Common myeloid progenitor, CD34-positive (primary cell): ENCODE data around the gene CD163L1.
A peak's percentile ranks its signal among the peaks of the same experiment; 100 is the strongest.

Experiments used
- CTCF ChIA-PET: fragments of 350-600 bp; sonication (Branson Sonifier 250); formaldehyde crosslinking; loops from one replicate; lab custom pipeline; 2021; ENCODE audit warnings: antibody characterized with exemption; lab: Charles Lee
- POLR2A ChIA-PET: fragments of 350-600 bp; sonication (Branson Sonifier 250); formaldehyde crosslinking; loops from one replicate; lab custom pipeline; 2021; ENCODE audit warnings: antibody characterized with exemption; lab: Charles Lee
- DNase-seq, 3 donors: peaks; one replicate each; pipeline versions ENCODE4 v3.0.0 to v3.0.0-alpha.2; 2013
- H3K27ac ChIP-seq, 2 experiments: 1 replicate in 1 of 2; 2 replicates in 1 of 2; pipeline ENCODE4 v1.7.0; 2013; ENCODE audit warnings: inconsistent platforms in 2 of 2, low read length in 2 of 2, mild to moderate bottlenecking in 2 of 2, low read depth in 1 of 2, moderate library complexity in 1 of 2; ENCODE audit not compliant: severe bottlenecking in 2 of 2, insufficient read depth in 1 of 2, poor library complexity in 1 of 2
- H3K27me3 ChIP-seq, 5 experiments: replicated peaks in 2 of 5; 1 replicate in 3 of 5; 2 replicates in 2 of 5; pipeline versions ENCODE4 v1.6.1 to v1.7.0; 2013; ENCODE audit warnings: low read length in 4 of 5, mild to moderate bottlenecking in 2 of 5, moderate library complexity in 2 of 5, inconsistent platforms in 1 of 5; ENCODE audit not compliant: insufficient read depth in 5 of 5, control insufficient read depth in 4 of 5
- H3K36me3 ChIP-seq, 4 experiments: 1 replicate in 2 of 4; 2 replicates in 2 of 4; pipeline versions ENCODE4 v1.6.1 to v1.7.0; 2013; ENCODE audit warnings: low read length in 3 of 4, control low read depth in 1 of 4, mild to moderate bottlenecking in 1 of 4; ENCODE audit not compliant: control insufficient read depth in 4 of 4, insufficient read depth in 4 of 4
- H3K4me1 ChIP-seq, 4 experiments: 1 replicate in 3 of 4; 2 replicates in 1 of 4; pipeline versions ENCODE4 v1.6.1 to v1.7.1; 2013; ENCODE audit warnings: low read length in 3 of 4, mild to moderate bottlenecking in 3 of 4, control low read depth in 1 of 4, inconsistent platforms in 1 of 4, moderate library complexity in 1 of 4; ENCODE audit not compliant: control insufficient read depth in 4 of 4, insufficient read depth in 4 of 4; ENCODE audit errors: control extremely low read depth in 1 of 4
- H3K4me3 ChIP-seq, 7 experiments: 1 replicate in 4 of 7; 2 replicates in 3 of 7; pipeline versions ENCODE4 v1.5.1 to v1.7.0; 2013; ENCODE audit warnings: mild to moderate bottlenecking in 7 of 7, low read length in 6 of 7, moderate library complexity in 6 of 7, inconsistent platforms in 2 of 7, low read depth in 2 of 7, control low read depth in 1 of 7; ENCODE audit not compliant: insufficient read depth in 4 of 7, control insufficient read depth in 1 of 7; ENCODE audit errors: extremely low read depth in 1 of 7
- H3K9me3 ChIP-seq, 5 experiments: 1 replicate in 4 of 5; 2 replicates in 1 of 5; pipeline versions ENCODE4 v1.6.1 to v1.7.1; 2013; ENCODE audit warnings: low read length in 4 of 5, mild to moderate bottlenecking in 2 of 5, inconsistent platforms in 1 of 5, low read depth in 1 of 5, moderate library complexity in 1 of 5; ENCODE audit not compliant: control insufficient read depth in 4 of 5, insufficient read depth in 2 of 5; ENCODE audit errors: control extremely low read depth in 1 of 5
- WGBS: methylation state at CpG from one replicate; pipeline ENCODE4 v1.1.5; 2013; ENCODE audit not compliant: insufficient coverage; 5-methylcytosine and 5-hydroxymethylcytosine counted together

Gene CD163L1

DNA sequence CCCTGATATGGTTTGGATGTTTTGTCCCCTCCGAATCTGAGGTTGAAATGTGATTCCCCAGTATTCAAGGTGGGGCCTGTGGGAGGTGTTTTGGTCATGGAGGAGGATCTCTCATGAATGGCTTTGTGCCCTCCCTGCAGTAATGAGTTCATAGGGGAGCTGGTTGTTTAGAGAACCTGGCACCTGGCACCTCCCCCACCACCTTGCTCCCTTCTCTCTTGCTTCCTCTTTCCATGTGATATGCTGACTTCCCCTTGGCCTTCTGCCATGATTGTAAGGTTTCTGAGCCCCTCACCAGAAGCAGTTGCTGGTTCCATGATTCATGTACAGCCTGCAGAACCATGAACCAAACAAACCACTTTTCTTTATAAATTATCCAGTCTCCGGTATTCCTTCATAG lies 32.6 kb downstream of the CD163L1 start:
- ChIA-PET POLR2A (no interaction called here), CTCF (no interaction called here)
- H3K4me3 ChIP-seq, result peak overlapping the region in 1 of 7 experiments; percentile 28
- peaks cover 0 to 7% (median 4%) of the 10 kb centered on the region in 5 experiments for H3K9me3 ChIP-seq
- WGBS, result 0% methylated on average over 1 of the region's 2 CpGs
- peaks cover 6 to 11% (median 8%) of the 10 kb centered on the region in 4 experiments for H3K4me1 ChIP-seq
- DNase-seq, result peak; percentile 73 to 97 (median 96)
- H3K27me3 ChIP-seq, result no peaks in the 10 kb centered on the region
- H3K27ac ChIP-seq, result no peak overlapping the region
- H3K36me3 ChIP-seq, result no peaks in the 10 kb centered on the region

GRCh38 chr12:7404275-7404674 lies 39.7 kb downstream of the CD163L1 start:
- CTCF ChIA-PET, result no interaction called here
- no peak for DNase-seq
- Histone ChIP-seq H3K36me3 (no peaks in the 10 kb centered on the region), H3K4me3 (no peak overlapping the region), H3K27me3 (no peaks in the 10 kb centered on the region), H3K9me3 (no peaks in the 10 kb centered on the region), H3K27ac (no peak overlapping the region), H3K4me1 (no peaks in the 10 kb centered on the region)
- POLR2A ChIA-PET, result no interaction called here
- no CpG with 5 or more reads among the region's 2 CpGs for WGBS

DNA sequence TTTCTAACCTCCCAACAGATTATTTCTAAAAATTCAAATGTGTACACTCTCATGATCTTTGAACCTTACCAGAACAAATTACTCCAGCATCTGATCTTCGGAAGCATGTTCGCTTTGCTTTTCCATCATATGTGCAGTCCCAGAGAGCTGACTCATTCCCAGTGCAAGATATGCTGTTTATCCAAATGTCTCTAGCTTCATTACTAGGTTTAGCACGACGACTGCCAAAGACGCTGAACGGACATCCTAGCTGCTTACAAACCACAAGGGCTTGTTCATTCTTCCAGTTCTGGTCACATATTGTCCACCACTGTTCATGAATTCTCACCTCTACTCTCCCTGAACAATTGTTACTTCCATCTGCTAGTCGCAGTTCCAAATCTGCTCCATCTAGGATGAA lies 40.5 kb downstream of the CD163L1 start:
- H3K36me3 ChIP-seq, result no peaks in the 10 kb centered on the region
- no peaks in the 10 kb centered on the region for H3K4me1 ChIP-seq
- ChIA-PET POLR2A (no interaction called here), CTCF (no interaction called here)
- H3K9me3 ChIP-seq, result no peaks in the 10 kb centered on the region
- H3K27me3 ChIP-seq, result no peaks in the 10 kb centered on the region
- no peak overlapping the region for H3K4me3 ChIP-seq
- no peak for DNase-seq
- no peak overlapping the region for H3K27ac ChIP-seq
- 97% methylated on average over 7 of the region's 7 CpGs for WGBS

GRCh38 chr12:7399089-7399488 lies 44.9 kb downstream of the CD163L1 start:
- ChIA-PET POLR2A (no interaction called here), CTCF (no interaction called here)
- Histone ChIP-seq H3K4me3 (no peak overlapping the region), H3K9me3 (no peaks in the 10 kb centered on the region), H3K27me3 (no peaks in the 10 kb centered on the region), H3K36me3 (no peaks in the 10 kb centered on the region), H3K4me1 (no peaks in the 10 kb centered on the region), H3K27ac (no peak overlapping the region)
- 100% methylated on average over 1 of the region's 1 CpG for WGBS
- DNase-seq, result no peak

DNA sequence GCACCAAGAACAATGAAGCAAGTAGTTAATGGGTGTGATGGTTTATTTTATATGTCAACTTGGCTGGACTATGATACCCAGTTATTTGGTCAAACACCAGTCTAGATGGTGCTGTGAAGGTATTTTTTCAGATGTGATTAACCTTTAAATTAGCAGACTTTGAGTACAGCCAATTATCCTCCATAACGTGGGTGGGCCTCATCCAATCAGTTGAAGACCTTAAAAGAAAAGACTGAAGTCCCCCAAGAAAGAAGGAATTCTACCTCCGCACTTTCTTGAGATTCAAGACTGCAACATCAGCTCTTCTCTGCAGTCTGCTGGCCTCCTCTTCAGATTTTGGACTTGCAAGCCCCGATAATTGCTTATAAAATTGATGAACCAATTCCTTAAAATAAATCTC lies 47.5 kb downstream of the CD163L1 start:
- Histone ChIP-seq H3K4me1 (no peaks in the 10 kb centered on the region), H3K9me3 (no peaks in the 10 kb centered on the region), H3K4me3 (no peak overlapping the region), H3K27me3 (no peaks in the 10 kb centered on the region), H3K36me3 (no peaks in the 10 kb centered on the region), H3K27ac (no peak overlapping the region)
- ChIA-PET POLR2A (no interaction called here), CTCF (no interaction called here)
- 88% methylated on average over 1 of the region's 3 CpGs for WGBS
- DNase-seq, result no peak

GRCh38 chr12:7395950-7396349 lies 48.0 kb downstream of the CD163L1 start:
- ChIA-PET POLR2A (no interaction called here), CTCF (no interaction called here)
- DNase-seq, result no peak

DNA sequence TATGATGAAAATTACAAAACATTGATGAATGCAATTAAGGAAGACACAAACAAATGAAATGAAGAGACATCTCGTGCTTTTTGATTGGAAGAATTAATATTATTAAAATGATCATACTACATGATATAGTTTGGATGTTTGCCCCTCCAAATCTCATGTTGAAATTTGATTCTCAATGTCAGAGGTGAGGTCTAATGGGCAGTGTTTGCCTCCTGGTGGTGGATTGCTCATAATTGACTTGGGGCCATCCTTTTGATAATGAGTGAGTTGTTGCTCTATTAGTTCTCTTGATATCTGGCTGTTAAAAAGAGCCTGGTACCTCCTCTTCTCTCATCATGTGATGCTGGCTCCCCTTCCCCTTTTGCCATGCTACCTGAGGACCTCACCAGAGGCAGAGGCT lies 56.7 kb downstream of the CD163L1 start:
- no peaks in the 10 kb centered on the region for H3K36me3 ChIP-seq
- no peak for DNase-seq
- no peak overlapping the region for H3K4me3 ChIP-seq
- POLR2A ChIA-PET, result no interaction called here
- WGBS, result no CpG with 5 or more reads among the region's 1 CpG
- H3K9me3 ChIP-seq, result peaks cover 0 to 16% (median 0%) of the 10 kb centered on the region in 5 experiments
- H3K4me1 ChIP-seq, result no peaks in the 10 kb centered on the region
- H3K27me3 ChIP-seq, result no peaks in the 10 kb centered on the region
- no peak overlapping the region for H3K27ac ChIP-seq
- CTCF ChIA-PET, result no interaction called here

More at GRCh38 chr12:7395950-7396349, 48.0 kb downstream of the CD163L1 start:
- no peak overlapping the region for H3K27ac ChIP-seq
- H3K27me3 ChIP-seq, result no peaks in the 10 kb centered on the region
- no peaks in the 10 kb centered on the region for H3K4me1 ChIP-seq
- H3K36me3 ChIP-seq, result no peaks in the 10 kb centered on the region
- no peaks in the 10 kb centered on the region for H3K9me3 ChIP-seq
- no peak overlapping the region for H3K4me3 ChIP-seq
- 88% methylated on average over 5 of the region's 5 CpGs for WGBS
